Endothelial cell (in vitro differentiated cells): ENCODE data around the gene B4GALT4. TPM values are rescaled to one million over a fixed set of nuclear protein-coding genes. Genes with fewer than 3 reads are reported as not detected.

Experiments
- total RNA-seq: library from RNA; stranded (reverse); fragmentation: NEBNext Ultra II Directional; extraction: Animal tissue kit (Norgen Biotek cat#: 25700); gene quantifications from one replicate; pipeline ENCODE4 v1.2.1, GENCODE V29; 2021; ENCODE audit not compliant: unreplicated experiment

Gene B4GALT4
- total RNA-seq, 1 donor from 2014 or later: 12.3 TPM

Other genes starting within 250 kb of the B4GALT4 start
- gene IGSF11, start 206.0 kb downstream of the B4GALT4 start, total RNA-seq: 0.18 TPM
- not detected for gene TEX55, start 94.7 kb downstream of the B4GALT4 start, total RNA-seq
- gene UPK1B, start 67.3 kb downstream of the B4GALT4 start, total RNA-seq: not detected
- gene ARHGAP31, start 53.5 kb upstream of the B4GALT4 start, total RNA-seq: 114 TPM
- gene TMEM39A, start 222.7 kb upstream of the B4GALT4 start, total RNA-seq: 30.5 TPM
- gene POGLUT1, start 228.1 kb upstream of the B4GALT4 start, total RNA-seq: 14.7 TPM